Measurements from ENCODE around the gene CATSPERB.
"Not testable (repeated sequence)": the region's sequence is repeated elsewhere in the genome, so short reads cannot be mapped to it uniquely, and the experiment has no call there.

CATSPERB gene

DNA sequence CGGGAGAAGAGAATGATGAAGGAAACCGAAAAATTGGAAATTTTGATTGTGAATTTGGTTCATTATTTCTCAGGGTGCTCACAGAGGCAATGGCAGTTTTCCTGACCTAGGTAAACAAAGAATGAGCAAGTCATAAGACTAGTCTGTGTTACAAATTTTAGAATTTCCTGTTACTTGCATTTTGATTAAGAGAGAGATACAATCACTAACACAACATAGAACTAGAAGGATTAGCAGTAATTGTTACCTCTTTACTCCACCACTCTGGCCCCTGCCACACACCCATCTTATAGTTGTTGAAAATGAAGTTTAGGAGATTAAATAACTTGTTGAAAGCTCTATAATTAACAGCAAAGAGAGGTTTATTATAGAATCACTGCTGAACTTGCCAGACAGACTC lies 62.0 kb downstream of the CATSPERB start:
- no peak for DNase-seq (ENCODE audit: low read depth)

DNA sequence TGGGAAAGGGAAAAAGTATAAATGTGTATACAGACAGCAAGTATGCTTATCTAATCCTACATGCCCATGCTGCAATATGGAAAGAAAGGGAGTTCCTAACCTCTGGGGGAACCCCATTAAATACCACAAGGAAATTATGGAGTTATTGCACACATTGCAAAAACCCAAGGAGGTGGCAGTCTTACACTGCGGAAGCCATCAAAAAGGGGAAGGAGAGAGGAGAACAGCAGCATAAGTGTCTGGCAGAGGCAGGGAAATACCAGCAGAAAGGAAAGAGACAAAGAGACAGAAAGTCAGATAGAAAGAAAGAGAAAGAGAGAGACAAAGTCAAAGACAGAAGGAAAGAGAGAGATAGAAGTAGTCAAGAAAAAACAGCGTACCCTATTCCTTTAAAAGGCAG lies 64.8 kb downstream of the CATSPERB start:
- DNase-seq (ENCODE audit: low read depth), result not testable (repeated sequence)

DNA sequence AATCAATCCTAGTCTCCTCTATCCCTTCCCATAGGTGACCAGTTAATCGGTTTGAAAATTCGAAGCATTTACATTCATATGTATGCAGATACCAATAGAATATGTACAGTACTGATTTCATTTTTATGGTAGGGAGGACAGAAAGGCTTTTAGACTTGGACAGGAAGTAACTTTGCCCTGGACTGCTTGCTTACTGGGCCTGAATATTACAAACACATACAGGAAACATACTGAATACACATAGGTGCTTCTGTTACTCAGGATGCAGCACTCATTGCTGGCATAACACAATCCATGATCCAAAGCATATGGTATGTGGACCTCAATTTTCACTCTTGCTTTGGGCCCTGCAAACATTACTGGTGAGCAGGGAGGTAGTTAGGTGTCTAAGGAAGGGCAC lies 71.1 kb downstream of the CATSPERB start:
- no peak for DNase-seq (ENCODE audit: low read depth)

DNA sequence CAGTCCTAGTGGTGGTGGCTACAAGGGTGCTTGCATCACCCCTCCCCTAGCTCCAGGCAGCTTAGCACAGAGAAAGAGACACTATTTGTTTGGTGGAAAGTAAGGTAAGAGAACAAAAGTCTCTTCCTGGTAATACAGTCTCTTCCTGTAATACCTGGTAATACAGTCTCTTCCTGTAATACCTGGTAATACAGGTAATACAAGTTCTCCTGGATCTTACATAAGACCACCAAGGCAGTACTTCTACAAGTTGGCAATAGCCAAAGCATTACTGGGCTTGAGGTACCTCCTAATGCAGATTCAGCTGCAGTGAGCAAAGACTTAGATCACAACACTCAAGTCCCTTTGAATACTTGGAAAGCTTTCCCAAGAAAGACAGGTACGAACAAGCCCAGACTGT lies 77.0 kb downstream of the CATSPERB start:
- DNase-seq (ENCODE audit: low read depth), result no peak

DNA sequence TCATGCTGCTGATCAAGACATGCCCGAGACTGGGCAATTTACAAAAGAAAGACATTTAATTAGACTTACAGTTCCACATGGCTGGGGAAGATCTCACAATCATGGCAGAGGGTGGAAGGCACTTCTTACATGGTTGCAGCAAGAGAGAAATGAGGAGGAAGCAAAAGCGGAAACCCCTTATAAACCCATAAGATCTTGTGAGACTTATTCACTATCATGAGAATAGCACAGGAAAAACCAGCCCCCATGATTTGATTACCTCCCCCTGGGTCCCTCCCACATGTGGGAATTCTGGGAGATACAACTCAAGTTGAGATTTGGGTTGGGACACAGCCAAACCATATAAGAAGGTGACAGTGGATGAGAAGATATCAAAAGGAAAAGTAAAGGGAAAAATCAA lies 78.4 kb downstream of the CATSPERB start:
- no peak for DNase-seq (ENCODE audit: low read depth)

DNA sequence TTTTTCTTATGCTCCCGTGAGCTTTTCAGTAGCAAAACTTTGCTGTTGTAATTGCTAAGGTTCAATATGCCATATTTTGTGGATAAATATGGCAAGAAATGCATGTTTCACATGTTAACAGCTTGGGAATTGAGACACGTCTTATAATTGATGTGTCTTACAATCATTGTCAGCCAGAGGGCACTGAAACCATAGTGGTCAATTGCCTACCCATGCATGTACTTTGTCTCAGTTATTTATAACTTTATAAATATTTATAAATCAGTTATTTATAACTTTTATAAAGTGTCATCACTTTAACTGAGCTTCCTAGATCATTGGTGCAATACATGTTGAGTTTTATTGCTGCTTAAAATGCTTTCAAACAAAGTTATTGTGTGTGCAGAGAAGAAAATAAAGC lies 82.0 kb downstream of the CATSPERB start:
- no peak for DNase-seq (ENCODE audit: low read depth)

DNA sequence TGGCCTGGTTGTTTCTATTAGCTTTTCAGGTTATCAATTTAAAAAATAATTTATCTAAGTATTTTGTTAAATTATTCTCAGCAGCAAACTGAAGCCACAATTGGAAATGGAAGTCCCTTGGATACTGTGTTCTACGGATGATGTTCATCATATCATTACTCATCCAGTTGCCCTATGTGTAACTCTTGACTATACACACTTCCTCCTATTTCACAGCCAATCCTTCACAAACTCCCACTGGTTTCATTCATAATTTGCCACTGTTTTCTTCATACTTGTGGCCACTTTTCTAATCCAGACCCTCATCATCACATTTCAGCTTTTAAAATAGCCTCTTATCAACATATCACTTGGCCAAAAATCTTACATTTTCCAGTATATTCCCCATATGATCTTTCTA lies 84.0 kb downstream of the CATSPERB start:
- DNase-seq (ENCODE audit: low read depth), result no peak

DNA sequence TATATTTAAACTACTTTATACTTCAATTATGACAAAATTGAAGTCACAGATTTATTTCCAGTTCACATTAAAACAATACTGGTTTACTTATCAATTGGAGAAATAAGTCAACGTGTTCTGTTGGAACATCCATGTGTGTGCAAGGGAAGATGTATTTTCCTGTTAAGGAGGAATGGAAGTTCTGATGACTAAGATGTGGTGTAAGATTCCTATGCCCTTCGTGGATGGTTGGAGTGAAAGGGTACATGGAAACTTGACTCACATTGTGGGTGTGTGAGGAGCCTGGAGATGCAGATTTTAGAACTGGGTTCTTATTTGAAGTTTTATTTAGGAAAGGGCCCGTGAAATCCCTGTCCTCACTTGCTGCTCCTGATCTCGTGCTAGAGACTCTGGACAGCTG lies 95.3 kb downstream of the CATSPERB start:
- DNase-seq (ENCODE audit: low read depth), result no peak

DNA sequence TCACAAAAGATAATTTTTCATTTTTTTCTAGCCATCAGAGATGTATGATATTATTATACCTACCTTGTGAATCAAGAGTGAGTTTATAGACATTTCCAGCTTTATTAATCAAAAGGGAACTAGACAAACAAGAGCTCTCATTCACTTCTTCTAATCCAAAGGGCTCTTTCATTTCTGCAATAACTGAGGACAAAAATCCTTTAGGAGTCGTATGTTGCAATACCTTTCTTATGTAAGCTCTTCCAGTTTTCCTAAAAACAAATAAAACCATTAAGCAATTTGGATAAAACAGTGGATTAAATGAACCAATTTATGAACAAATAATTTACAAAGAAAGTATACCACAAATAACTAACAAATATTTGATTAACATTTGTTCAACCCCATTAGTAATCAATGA lies 107.1 kb downstream of the CATSPERB start:
- no peak for DNase-seq (ENCODE audit: low read depth)

DNA sequence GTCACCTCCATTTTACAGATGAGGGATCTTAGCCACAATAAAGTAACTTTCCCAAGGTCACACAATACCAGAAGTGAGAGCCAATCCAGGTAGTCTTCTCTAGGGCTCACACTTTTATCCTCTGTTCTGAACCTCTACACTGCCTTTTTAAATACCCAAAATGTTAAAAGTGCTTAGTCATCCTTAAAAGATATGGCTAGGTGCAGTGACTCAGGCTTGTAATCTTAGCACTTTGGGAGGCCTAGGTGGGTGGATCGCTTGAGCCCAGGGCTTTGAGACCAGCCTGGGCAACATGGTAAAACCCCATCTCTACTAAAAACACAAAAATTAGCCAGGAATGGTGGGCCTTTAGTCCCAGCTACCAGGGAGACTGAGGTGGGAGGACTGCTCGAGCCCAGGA lies 117.7 kb downstream of the CATSPERB start:
- DNase-seq (ENCODE audit: low read depth), result no peak

DNA sequence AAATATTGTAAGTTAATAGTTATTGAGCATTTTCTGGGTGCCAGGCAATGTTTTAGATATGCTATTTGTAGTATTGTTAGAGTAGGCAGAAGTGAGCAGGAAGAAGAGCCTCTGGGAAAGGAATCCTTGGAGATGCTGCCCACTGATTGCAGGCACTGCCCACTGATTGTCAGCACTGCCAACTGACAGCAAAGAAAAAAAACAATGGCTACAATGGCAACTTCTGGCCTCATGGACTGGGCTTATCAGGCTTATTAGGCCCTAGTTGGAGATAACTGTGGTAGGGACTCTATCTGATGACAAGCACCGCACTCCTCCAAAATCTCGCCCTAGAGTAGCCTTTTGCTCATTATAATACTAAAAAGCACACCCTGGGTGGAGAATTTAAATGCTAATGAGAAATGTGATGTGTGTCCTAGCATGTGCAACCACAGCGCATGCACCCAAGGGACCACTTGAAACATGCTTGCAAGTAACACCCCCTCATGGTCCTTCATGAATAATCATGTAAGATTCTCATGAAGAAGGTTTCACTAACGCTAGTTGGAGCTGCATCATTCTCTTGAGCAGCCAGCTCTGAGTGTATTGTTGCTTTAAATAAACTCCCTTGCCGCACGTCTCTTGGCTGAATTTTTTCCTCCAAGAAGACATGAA lies 118.3 kb downstream of the CATSPERB start:
- DNase-seq (ENCODE audit: low read depth), result no peak

DNA sequence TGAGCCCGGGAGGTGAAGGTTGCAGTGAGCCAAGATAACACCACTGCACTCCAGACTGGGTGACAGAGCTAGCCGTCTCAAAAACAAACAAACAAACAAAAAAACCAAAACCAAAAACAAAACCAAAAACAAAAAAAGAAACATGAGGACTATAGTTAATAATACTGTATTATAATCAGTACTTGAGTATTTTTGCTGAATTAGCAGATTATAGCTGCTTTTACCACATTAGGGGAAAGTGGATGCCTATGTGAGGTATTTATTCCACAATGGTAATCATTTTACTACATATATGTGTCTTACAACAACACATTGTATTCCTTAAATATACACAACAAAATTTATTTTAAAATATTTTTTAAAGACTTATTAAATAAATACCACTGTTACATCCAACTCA lies 120.4 kb downstream of the CATSPERB start:
- no peak for DNase-seq (ENCODE audit: low read depth)

DNA sequence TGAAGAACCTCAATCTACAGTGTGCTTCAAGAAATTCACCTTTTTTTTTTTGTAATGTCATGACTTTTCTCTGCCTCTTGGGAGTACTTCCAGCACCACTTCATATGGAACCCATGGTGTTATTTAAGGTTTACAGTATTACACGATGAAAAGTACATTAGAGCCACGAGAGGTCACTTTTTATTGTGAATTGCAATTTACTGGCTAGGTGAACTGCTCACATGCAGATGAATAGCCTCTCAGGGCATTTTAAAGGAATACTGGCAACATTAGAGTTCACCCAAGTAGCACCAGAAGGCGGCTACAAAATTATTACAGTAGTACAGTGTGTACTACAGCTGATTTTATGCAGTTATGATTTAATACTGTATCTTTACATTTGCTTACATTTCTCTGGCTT lies 122.7 kb downstream of the CATSPERB start:
- no peak for DNase-seq (ENCODE audit: low read depth)

DNA sequence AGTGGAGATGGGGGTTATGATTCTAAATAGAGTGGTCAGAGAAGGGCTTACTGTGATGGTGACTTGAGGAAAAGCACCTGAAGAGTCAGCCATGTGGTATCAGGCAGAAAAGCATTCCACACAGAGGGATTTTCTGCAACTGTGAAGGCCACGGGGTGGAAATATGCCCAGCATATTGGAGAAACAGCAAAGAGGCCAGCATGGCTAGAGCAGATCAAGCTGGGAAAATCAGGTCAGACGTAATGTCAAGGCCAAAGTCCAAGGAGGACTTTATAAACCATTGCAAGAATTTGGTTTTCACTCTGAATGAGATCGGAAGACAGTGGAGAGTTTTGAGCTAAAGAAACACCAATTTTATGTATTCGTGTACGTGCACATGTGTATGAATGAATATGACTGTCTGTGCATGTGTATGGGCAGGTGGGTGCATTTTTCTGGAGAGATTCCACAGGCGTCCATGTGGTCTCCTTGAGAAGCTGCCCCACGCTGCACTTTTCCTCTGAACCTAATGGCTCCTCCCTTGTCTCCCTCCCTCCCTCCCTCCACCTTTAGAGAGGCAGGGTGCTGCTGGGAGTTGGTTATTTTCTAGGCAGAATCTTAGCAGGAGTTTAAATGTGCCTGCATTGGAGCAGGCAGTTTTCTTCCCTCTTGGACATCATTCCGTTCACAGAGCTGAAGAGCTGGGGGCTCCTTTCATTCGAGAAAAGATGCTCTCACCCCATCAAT lies 124.4 kb downstream of the CATSPERB start:
- DNase-seq (ENCODE audit: low read depth), result no peak

DNA sequence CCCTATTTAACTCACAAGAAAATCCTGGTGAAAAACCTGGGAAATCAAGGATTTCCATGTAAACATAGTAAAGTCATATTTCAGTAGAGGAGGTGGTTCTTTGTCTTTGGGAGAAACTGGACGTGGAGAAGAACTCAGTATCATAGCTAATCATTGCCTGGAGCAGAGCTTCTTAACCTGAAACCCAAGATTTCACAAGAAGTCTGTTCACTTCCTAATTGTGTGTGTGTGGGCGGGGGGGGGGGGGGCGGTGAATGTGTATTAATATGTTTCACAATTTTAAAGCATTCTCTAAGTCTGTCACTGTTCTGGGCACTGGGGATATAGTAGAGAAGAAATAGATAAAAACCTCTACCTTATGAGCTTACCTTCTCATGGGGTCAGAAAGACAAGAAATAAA lies 125.0 kb downstream of the CATSPERB start:
- DNase-seq (ENCODE audit: low read depth), result no peak

DNA sequence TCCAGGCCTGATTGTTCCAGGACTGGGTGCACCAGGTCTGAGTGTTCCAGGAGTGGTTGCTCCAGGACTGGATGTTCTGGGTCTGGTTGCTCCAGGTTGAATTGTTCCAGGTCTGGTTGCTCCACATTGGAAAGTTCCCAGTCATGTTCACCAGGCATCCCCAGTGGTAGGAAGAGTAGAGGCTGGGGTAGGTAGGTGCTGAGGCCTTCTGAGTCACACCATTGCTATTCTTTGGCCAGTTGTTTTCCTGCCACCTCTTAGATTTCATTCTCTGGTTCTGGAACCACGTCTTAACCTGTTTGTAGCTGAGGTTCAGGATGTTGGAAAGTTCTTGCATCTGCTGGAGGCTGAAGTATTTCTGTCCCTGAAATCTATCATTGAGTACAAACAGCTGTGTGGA lies 127.3 kb downstream of the CATSPERB start:
- not testable (repeated sequence) for DNase-seq (ENCODE audit: low read depth)

DNA sequence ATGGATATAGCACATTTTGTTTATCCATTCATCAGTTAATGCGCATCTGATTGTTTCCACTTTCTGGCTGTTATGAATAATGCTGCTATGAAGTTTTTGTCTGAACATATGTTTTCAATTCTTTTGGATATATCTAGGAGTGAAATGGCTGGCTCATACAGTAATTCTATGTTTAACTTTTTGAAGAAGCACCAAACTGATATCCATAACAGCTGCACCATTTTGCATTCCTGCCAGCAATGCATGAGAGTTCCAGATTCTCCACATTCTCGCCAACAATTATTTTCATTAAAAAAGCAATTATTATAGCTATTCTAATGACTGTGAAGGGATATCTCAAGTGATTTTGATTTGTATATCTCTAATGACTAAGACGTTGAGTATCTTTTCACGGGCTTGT lies 131.9 kb downstream of the CATSPERB start:
- no peak for DNase-seq (ENCODE audit: low read depth)

DNA sequence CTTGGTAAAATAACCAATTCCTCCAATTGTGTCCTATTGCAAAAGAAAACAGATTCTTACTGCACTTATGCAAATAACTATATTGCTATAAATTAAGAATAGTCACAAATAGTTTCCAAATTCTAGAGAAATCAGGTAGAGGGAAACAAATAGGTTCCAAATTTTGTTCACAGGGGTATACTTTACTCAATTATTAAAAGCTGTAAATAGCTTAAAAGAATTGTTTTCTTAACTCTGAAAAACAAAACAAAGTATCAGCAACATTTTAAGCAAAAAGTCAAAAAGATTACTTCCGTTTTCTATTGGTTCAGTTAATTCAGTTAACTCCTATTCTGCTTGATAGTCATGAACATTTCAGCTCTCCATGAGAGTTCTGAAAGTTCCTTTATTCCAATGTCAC lies 136.2 kb downstream of the CATSPERB start:
- DNase-seq (ENCODE audit: low read depth), result no peak

DNA sequence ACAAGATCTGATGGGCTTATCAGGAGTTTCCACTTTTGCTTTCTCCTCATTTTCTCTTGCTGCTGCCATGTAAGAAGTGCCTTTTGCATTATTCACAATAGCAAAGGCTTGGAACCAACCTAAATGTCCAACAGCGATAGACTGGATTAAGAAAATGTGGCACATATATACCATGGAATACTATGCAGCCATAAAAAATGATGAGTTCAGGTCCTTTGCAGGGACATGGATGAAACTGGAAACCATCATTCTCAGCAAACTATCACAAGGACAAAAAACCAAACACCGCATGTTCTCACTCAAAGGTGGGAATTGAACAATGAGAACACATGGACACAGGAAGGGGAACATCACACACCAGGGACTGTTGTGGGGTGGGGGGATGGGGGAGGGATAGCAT lies 137.9 kb downstream of the CATSPERB start:
- not testable (repeated sequence) for DNase-seq (ENCODE audit: low read depth)

DNA sequence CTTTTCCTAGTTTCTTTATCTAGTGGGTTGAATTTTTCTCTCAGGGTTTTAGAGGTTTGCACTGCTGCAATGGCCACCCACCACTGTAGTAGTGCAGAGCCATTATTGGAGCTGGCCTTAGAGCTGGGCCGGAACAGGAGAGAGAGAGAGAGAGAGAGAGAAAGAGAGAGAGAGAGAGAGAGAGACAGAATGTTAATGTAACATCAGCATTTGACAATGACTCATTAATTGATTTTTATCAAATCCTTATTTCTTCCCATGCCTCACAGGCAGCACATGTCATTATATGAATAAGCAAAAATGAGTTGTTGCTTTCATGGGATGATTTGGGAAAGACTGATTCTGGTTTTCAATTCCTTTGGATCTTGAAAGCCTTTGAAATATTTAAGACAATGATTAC lies 145.5 kb downstream of the CATSPERB start:
- no peak for DNase-seq (ENCODE audit: low read depth)

DNA sequence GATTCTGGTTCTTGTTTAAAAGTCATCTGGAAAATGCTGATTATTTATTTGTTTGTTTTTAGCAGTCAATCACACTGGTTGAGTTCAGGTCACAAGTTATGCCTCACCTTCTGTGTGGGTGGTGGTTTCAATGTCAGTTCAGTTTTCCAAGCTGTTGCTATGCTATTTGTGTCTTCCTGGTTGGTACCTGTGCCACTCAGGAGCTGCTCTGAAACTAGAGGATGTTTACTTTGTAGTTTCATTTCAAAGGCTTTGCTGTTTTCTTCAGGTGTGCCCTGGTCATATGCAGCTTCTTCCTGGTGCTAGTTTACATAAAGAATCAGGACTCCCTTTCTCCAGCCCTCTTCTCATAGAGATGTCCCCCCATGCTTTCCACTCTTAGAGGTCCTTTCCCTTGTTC lies 146.0 kb downstream of the CATSPERB start:
- no peak for DNase-seq (ENCODE audit: low read depth)

DNA sequence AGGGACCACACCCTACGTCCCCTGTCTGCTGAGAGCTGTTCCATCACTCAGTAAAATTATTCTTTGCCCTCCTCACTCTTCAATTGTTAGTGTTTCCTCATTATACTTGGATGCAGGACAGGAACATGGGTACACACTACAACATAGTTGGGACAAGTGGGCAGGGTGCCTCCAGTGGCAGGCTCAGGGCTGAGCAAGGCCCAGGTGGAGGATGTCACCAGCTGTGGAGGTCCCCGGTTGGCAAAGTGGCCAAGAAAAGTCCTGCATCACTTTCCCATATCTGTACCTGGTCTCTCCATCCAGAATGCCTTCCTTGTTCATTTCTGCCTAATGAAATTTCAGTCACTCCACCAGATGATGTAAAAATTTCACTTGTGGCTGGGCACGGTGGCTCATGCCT lies 149.1 kb downstream of the CATSPERB start:
- DNase-seq (ENCODE audit: low read depth), result no peak

DNA sequence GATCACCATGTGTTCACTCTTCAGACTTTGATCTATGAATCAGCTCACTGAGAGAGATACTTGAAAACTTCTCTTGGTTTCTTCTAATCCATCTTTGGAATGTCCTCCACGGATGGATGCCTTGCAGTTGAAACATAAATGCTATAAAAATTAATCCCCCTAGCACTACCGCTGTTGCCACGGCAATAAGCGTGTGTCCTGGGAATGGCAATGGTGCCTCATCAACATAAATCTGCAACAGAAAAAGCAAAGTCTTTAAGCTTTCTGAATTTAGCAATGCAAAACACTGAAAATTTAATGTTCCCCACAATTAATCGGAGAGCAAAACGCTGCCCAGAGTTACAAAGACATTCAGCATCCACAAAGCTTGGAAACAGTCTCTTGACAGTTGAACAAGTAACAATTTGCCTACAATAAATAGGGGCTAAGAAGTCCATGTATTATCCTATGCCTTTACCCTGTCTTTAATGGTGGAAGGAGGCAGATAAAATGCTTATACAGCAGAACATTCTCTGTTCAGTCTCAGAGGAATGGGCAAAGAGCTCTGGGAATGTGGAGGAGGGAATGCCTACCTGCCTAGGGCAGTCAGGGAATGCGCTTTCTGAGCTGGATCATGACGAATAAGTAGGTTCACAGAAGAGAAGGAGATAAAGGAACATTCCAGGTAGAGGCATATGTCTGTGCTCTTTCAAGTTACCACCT lies 150.9 kb downstream of the CATSPERB start:
- DNase-seq (ENCODE audit: low read depth), result no peak
